ENCODE measurements around the gene GMCL2.

GMCL2 gene

GRCh38 chr5:178136990-178137389, 50.2 kb downstream of the GMCL2 start:
- DNase-seq: no peak

Data from stimulated activated CD4-positive, alpha-beta T cell treated with anti-CD3 and anti-CD28 coated beads, Interleukin-2, amount 100 ng/mL, for 48 hours (primary cell).